Upper lobe of right lung (tissue), 1 donor: Measurements from ENCODE around the gene SNAPIN. TPM values are rescaled to one million over a fixed set of nuclear protein-coding genes. Genes with fewer than 3 reads are reported as not detected.

ENCODE experiments used
- ATAC-seq: fragments of 200-7000 bp; cut with Tn5 transposase; one replicate; pipeline ENCODE4 v1.9.1; 2020; ENCODE audit warnings: mild to moderate bottlenecking, moderate library complexity
- DNase-seq: peaks from one replicate; pipeline ENCODE4 v3.0.0-alpha.2; 2020
- H3K27ac ChIP-seq: fragments of 200-600 bp; one replicate; pipeline ENCODE4 v1.8.0; 2022
- H3K27me3 ChIP-seq: fragments of 200-600 bp; one replicate; pipeline ENCODE4 v1.8.0; 2022; ENCODE audit warnings: mild to moderate bottlenecking
- H3K36me3 ChIP-seq: fragments of 200-600 bp; one replicate; pipeline ENCODE4 v1.8.0; 2022
- H3K4me1 ChIP-seq: fragments of 200-600 bp; one replicate; pipeline ENCODE4 v1.8.0; 2022
- H3K4me3 ChIP-seq: fragments of 200-600 bp; one replicate; pipeline ENCODE4 v1.8.0; 2022; ENCODE audit warnings: mild to moderate bottlenecking
- H3K9me3 ChIP-seq: fragments of 200-600 bp; one replicate; pipeline ENCODE4 v1.8.0; 2022
- CTCF ChIP-seq: fragments of 200-600 bp; IDR thresholded peaks from one replicate; pipeline ENCODE4 v1.8.0; 2022; ENCODE audit warnings: antibody characterized with exemption
- intact Hi-C: fragments of 100-400 bp; cut with DNase I; formaldehyde crosslinking; loops from one replicate; pipeline ENCODE4 v1.11.0; 2022
- total RNA-seq: library from RNA; stranded (reverse); fragmentation: NEBNext Ultra II Directional; extraction: Animal tissue kit (Norgen Biotek cat#: 25700); gene quantifications from one replicate; pipeline ENCODE4 v1.2.1, GENCODE V29; 2021
- donor health status: DM: no; HTN: yes; CAD: no; lungs with severe emphysema.

The SNAPIN gene
- total RNA-seq, 1 donor from 2014 or later = 32.7 TPM

DNA sequence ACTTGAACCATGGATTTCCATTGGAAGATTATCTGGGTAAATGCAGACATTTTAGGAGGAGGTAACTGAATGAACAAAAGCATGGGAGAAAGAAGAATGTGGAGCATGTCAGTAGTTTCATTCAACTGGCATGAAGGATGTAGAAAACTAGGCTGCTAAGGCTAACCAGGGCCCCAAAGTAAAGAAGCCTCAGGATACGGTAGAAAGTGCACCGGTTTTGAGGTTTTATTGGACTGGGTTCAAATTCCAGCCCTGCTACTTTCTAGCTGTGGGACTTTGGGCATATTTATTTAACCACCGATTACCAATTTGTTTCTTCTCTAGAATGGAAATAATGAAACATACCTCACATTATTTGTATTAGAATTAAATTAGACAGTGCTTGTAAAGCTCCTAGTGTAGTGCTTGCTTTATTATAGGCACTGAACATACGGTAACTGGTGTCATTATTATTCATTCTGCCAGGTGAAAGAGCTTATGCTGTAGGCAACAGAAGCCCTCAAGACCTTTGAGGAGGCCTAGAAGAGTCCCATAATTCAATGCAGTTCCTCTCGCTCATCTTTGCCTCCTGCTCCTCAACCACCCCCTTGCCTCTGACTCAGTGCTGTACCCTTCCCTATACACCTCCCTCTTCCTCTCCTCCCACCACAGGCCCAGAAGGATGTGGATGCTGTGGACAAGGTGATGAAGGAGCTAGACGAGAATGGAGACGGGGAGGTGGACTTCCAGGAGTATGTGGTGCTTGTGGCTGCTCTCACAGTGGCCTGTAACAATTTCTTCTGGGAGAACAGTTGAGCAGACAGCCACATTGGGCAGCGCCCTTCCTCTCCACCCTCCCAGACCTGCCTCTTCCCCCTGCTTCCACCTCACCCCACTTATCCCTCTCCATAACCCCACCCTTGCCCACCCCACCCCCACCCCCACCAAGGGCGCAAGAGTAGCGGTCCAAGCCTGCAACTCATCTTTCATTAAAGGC, 27.2 kb upstream of the SNAPIN start:
- H3K4me1 ChIP-seq = peaks cover 34% of the 10 kb centered on the region
- H3K36me3 ChIP-seq = peaks cover 5% of the 10 kb centered on the region
- no peaks in the 10 kb centered on the region for H3K9me3 ChIP-seq
- peak; percentile 40 for DNase-seq
- intact Hi-C loops = no loop called here
- no peak overlapping the region for H3K27ac ChIP-seq
- no peaks in the 10 kb centered on the region for H3K27me3 ChIP-seq
- no peak for TF ChIP-seq CTCF
- ATAC-seq = no peak
- H3K4me3 ChIP-seq = no peak overlapping the region

DNA sequence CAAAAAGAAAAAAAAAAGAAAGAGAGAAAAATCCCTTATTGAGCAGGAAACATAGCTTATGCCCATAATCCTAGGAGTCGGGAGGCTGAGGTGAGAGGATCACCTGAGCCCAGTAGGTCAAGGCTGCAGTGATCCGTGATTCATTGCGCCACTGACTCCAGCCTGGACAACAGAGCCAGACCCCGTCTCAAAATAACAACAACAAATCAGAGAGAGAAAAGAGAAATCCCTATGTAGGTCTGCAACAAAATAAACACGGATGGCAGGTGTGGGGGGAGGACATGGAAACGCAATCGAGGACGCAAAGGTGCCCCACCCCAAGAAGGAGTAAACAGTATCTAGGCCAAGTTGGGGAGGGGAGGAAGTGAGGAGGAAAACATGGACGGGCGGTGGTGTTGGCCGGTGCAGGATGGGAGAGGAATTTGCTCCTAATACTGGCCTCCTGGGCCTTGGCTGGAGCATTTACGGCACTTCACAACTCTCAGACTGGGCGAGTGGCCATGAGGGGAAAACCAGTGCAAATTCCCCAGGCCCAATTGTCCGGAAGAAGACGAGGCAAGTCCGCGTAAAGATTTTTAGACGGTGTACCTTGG, 25.2 kb upstream of the SNAPIN start:
- ATAC-seq = peak; percentile 55
- no peak for TF ChIP-seq CTCF
- H3K4me1 ChIP-seq = peaks cover 30% of the 10 kb centered on the region
- H3K4me3 ChIP-seq = peak overlapping the region; percentile 77
- no peaks in the 10 kb centered on the region for H3K9me3 ChIP-seq
- H3K36me3 ChIP-seq = peaks cover 24% of the 10 kb centered on the region
- intact Hi-C loops = no loop called here
- no peak for DNase-seq
- no peaks in the 10 kb centered on the region for H3K27me3 ChIP-seq
- peak overlapping the region; percentile 99 for H3K27ac ChIP-seq

- Histone ChIP-seq H3K4me3 (peak within 1 kb of the TSS; percentile 77), H3K27me3 (no peaks in the 10 kb centered on the region), H3K27ac (peak within 1 kb of the TSS; percentile 99), H3K9me3 (no peaks in the 10 kb centered on the region), H3K36me3 (peaks cover 31% of the 10 kb centered on the region), H3K4me1 (peaks cover 30% of the 10 kb centered on the region)
- intact Hi-C loops = no loop called here
- peak; percentile 96 for ATAC-seq
- TF ChIP-seq CTCF = no peak
- peak; percentile 98 for DNase-seq
These were observed 24.5 kb upstream of the SNAPIN start, which contains the start of gene CHTOP for GRCh38 chr1:153633754-153634665. Gene CHTOP, plus strand, starts transcription at chr1:153634066. Its CDS starts 2,523 bp downstream, at chr1:153636589.

DNA sequence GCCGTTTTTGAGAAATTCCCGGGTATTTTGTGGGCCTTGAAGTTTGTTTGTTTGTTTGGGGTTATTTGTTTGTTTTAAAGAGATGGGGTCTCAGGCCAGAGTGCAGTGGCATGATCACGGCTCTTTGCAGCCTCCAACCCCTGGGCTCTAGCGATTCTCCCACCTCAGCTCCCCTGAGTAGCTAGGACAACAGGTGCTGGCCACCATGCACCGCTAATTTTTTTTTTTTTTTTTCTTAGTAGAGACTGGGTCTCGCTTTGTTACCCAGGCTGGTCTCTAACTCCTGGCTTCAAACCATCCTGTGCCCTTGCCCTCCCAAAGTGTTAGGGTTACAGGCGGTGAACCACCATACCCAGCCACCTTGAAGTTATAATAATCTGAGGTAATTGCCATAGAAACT, 22.6 kb upstream of the SNAPIN start:
- Histone ChIP-seq H3K36me3 (peaks cover 50% of the 10 kb centered on the region), H3K4me1 (peaks cover 30% of the 10 kb centered on the region), H3K27ac (no peak overlapping the region), H3K4me3 (peak overlapping the region; percentile 77), H3K27me3 (no peaks in the 10 kb centered on the region), H3K9me3 (no peaks in the 10 kb centered on the region)
- TF ChIP-seq CTCF = no peak
- intact Hi-C loops = no loop called here
- DNase-seq (peak; percentile 30), ATAC-seq (no peak)

GRCh38 chr1:153636312-153636711, 22.2 kb upstream of the SNAPIN start:
- ATAC-seq (no peak), DNase-seq (peak; percentile 2)
- no peaks in the 10 kb centered on the region for H3K27me3 ChIP-seq
- peaks cover 30% of the 10 kb centered on the region for H3K4me1 ChIP-seq
- no peaks in the 10 kb centered on the region for H3K9me3 ChIP-seq
- H3K4me3 ChIP-seq = no peak overlapping the region
- H3K36me3 ChIP-seq = peaks cover 54% of the 10 kb centered on the region
- intact Hi-C loops = no loop called here
- no peak overlapping the region for H3K27ac ChIP-seq
- TF ChIP-seq CTCF = no peak
